Peyer's patch (tissue), 4 donors: ENCODE results near the gene CIZ1.
A peak's percentile ranks its signal among the peaks of the same experiment; 100 is the strongest.

Source experiments
- CTCF ChIP-seq, 6 experiments: fragments of 450-650 bp in 4 of 6; fragments of 200-600 bp in 2 of 6; sonication (generic) in 1 of 6; IDR thresholded peaks; one replicate each; pipeline ENCODE4 v1.5.1; 2017 to 2019; ENCODE audit warnings: antibody characterized with exemption in 6 of 6, mild to moderate bottlenecking in 3 of 6, moderate library complexity in 1 of 6
- POLR2A ChIP-seq, 2 donors: fragments of 450-650 bp; IDR thresholded peaks; one replicate each; pipeline ENCODE4 v1.5.1; 2017; ENCODE audit warnings: antibody characterized with exemption in 2 of 2, mild to moderate bottlenecking in 2 of 2, moderate library complexity in 2 of 2

GRCh38 chr9:128203024-128203706, 11.8 kb upstream of the CIZ1 start, which contains the start of gene DNM1:
- TF ChIP-seq POLR2A (IDR thresholded peaks at IDR 0.05) = no peak
- TF ChIP-seq CTCF (IDR thresholded peaks at IDR 0.05) = peak; percentile 79 to 99 (median 98)
